Ectodermal cell (in vitro differentiated cells): Measurements from ENCODE around the gene EML4.

Source experiments
- H3K27ac ChIP-seq: 2 replicates; pipeline ENCODE4 v1.7.0; 2013; ENCODE audit warnings: mild to moderate bottlenecking, low read depth, low read length; ENCODE audit not compliant: insufficient read depth, poor library complexity, severe bottlenecking
- H3K27me3 ChIP-seq: 2 replicates; pipeline ENCODE4 v1.7.0; 2013; ENCODE audit warnings: mild to moderate bottlenecking, low read length; ENCODE audit not compliant: insufficient read depth, control insufficient read depth, poor library complexity, severe bottlenecking
- H3K36me3 ChIP-seq: one replicate; pipeline ENCODE4 v1.7.0; 2013; ENCODE audit warnings: low read length; ENCODE audit not compliant: control insufficient read depth, insufficient read depth
- H3K4me1 ChIP-seq: one replicate; pipeline ENCODE4 v1.7.0; 2013; ENCODE audit warnings: low read length; ENCODE audit not compliant: control insufficient read depth, insufficient read depth
- H3K4me3 ChIP-seq: 2 replicates; pipeline ENCODE4 v1.7.0; 2013; ENCODE audit warnings: low read depth, low read length, control low read depth; ENCODE audit not compliant: insufficient read depth
- H3K9me3 ChIP-seq: 2 replicates; pipeline ENCODE4 v1.7.0; 2013; ENCODE audit warnings: mild to moderate bottlenecking, low read length, moderate library complexity; ENCODE audit not compliant: control insufficient read depth
- WGBS, 2 experiments: methylation state at CpG; one replicate each; pipeline ENCODE4 v1.1.7; 2013; ENCODE audit warnings: missing lambda C conversion rate in 2 of 2; 5-methylcytosine and 5-hydroxymethylcytosine counted together

The EML4 gene

GRCh38 chr2:42360890-42361727 is 192.0 kb downstream of the EML4 start, which contains the start of gene COX7A2L:
Gene COX7A2L (minus strand): TSS chr2:42361217. CDS start chr2:42361161, 56 bp downstream.
- Histone ChIP-seq H3K27me3 (peaks cover 10% of the 10 kb centered on the region), H3K4me3 (peak within 1 kb of the TSS; percentile 69), H3K9me3 (no peaks in the 10 kb centered on the region), H3K27ac (peak within 1 kb of the TSS; percentile 85), H3K4me1 (peaks cover 10% of the 10 kb centered on the region), H3K36me3 (no peaks in the 10 kb centered on the region)
- WGBS, 2 experiments, result 0% methylated on average over 61 of the region's 61 CpGs

- no peaks in the 10 kb centered on the region for H3K36me3 ChIP-seq
- 33 to 36% methylated on average over 6 of the region's 6 CpGs for WGBS, 2 experiments
- H3K4me1 ChIP-seq, result peaks cover 10% of the 10 kb centered on the region
- H3K27ac ChIP-seq, result no peak overlapping the region
- peaks cover 10% of the 10 kb centered on the region for H3K27me3 ChIP-seq
- H3K4me3 ChIP-seq, result no peak overlapping the region
- H3K9me3 ChIP-seq, result no peaks in the 10 kb centered on the region
Measured at GRCh38 chr2:42361728-42362283, 192.7 kb downstream of the EML4 start.

- Histone ChIP-seq H3K36me3 (no peaks in the 10 kb centered on the region), H3K9me3 (no peaks in the 10 kb centered on the region), H3K4me1 (peaks cover 10% of the 10 kb centered on the region), H3K4me3 (no peak overlapping the region), H3K27ac (no peak overlapping the region), H3K27me3 (peaks cover 10% of the 10 kb centered on the region)
- WGBS, 2 experiments, result 82 to 87% methylated on average over 3 of the region's 3 CpGs
Measured at GRCh38 chr2:42363413-42363812, 194.3 kb downstream of the EML4 start.

GRCh38 chr2:42364658-42365057 is 195.5 kb downstream of the EML4 start:
- Histone ChIP-seq H3K36me3 (no peaks in the 10 kb centered on the region), H3K4me3 (no peak overlapping the region), H3K27ac (no peak overlapping the region), H3K27me3 (peaks cover 10% of the 10 kb centered on the region), H3K4me1 (peaks cover 6% of the 10 kb centered on the region), H3K9me3 (no peaks in the 10 kb centered on the region)
- WGBS, 2 experiments, result 91 to 94% methylated on average over 3 of the region's 3 CpGs

GRCh38 chr2:42366411-42366810 is 197.3 kb downstream of the EML4 start:
- Histone ChIP-seq H3K27me3 (peaks cover 10% of the 10 kb centered on the region), H3K4me3 (no peak overlapping the region), H3K4me1 (no peaks in the 10 kb centered on the region), H3K27ac (no peak overlapping the region), H3K36me3 (no peaks in the 10 kb centered on the region), H3K9me3 (no peaks in the 10 kb centered on the region)

- H3K4me3 ChIP-seq, result no peak overlapping the region
- no peaks in the 10 kb centered on the region for H3K4me1 ChIP-seq
- no peak overlapping the region for H3K27ac ChIP-seq
- WGBS, 2 experiments, result 92 to 93% methylated on average over 3 of the region's 3 CpGs
- no peaks in the 10 kb centered on the region for H3K27me3 ChIP-seq
- no peaks in the 10 kb centered on the region for H3K9me3 ChIP-seq
- no peaks in the 10 kb centered on the region for H3K36me3 ChIP-seq
Measured at GRCh38 chr2:42367835-42368234, 198.7 kb downstream of the EML4 start.

- Histone ChIP-seq H3K27ac (no peak overlapping the region), H3K4me3 (no peak overlapping the region), H3K4me1 (no peaks in the 10 kb centered on the region), H3K27me3 (no peaks in the 10 kb centered on the region), H3K36me3 (no peaks in the 10 kb centered on the region), H3K9me3 (no peaks in the 10 kb centered on the region)
- 87 to 90% methylated on average over 7 of the region's 7 CpGs for WGBS, 2 experiments
Measured at GRCh38 chr2:42368817-42369531, 199.8 kb downstream of the EML4 start.

GRCh38 chr2:42369532-42370229 is 200.5 kb downstream of the EML4 start:
- no peak overlapping the region for H3K27ac ChIP-seq
- 92% methylated on average over 5 of the region's 5 CpGs for WGBS, 2 experiments
- H3K4me3 ChIP-seq, result no peak overlapping the region
- H3K4me1 ChIP-seq, result no peaks in the 10 kb centered on the region
- no peaks in the 10 kb centered on the region for H3K9me3 ChIP-seq
- H3K36me3 ChIP-seq, result no peaks in the 10 kb centered on the region
- H3K27me3 ChIP-seq, result no peaks in the 10 kb centered on the region

GRCh38 chr2:42371611-42372473 is 202.7 kb downstream of the EML4 start:
- Histone ChIP-seq H3K4me3 (no peak overlapping the region), H3K36me3 (no peaks in the 10 kb centered on the region), H3K9me3 (no peaks in the 10 kb centered on the region), H3K27ac (no peak overlapping the region), H3K4me1 (no peaks in the 10 kb centered on the region), H3K27me3 (no peaks in the 10 kb centered on the region)
- WGBS, 2 experiments, result 93 to 94% methylated on average over 11 of the region's 11 CpGs
